ENCODE data around the gene FAM3D. TPM values are rescaled to one million over a fixed set of nuclear protein-coding genes. Genes with fewer than 3 reads are reported as not detected.

The FAM3D gene
- total RNA-seq, 1 experiment from 2014 or later = not detected

DNA sequence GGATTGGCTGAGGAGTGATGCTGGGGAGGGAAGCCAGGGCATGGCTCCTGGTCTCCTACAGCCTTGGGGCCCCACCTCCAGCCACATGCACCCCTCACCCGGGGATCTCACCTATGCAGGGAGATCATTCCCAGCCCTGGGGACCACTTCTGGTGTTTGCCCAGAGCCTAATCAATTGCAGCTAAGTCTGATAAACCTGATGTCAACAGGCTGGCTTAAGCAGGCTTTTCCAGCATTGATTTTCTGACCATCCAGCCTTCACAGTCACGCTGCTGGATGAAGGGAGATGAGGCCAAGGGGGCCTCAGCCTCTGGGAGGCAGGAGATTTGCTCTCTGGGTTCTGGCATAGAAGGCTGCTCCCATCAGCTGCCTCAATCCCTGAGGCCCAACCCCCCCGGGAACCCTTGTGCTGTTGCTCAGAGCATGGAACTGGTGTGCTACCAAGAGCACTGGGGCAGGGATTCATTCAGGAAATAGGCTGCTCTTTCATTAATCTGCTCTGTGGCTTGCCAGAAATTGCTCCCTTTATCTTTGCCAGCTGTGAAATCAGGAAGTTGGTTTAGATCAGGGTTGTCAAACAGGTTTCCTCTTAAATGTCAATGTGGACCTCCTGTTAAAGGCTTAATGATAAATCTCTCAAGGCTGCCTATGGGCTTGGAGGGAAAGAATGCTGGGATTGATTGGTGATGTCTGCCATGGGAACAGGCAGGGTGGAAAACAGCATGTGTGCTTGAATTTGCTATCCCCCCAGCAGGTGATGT lies 19.0 kb downstream of the FAM3D start:
- H3K9me3 ChIP-seq (ENCODE audit: control insufficient read depth, insufficient read depth, low read depth, low read length) = no peaks in the 10 kb centered on the region
- H3K27me3 ChIP-seq (ENCODE audit: control insufficient read depth, insufficient read depth, low read length) = no peaks in the 10 kb centered on the region
- in situ Hi-C loops (cut with HindIII; ENCODE audit: low pct_unique_long_range_greater_than_20kb, low sequenced_read_pairs) (no loop called here), intact Hi-C loops (cut with micrococcal nuclease; ENCODE audit: unreplicated experiment) (no loop called here)
- TF ChIP-seq SIN3A (IDR thresholded peaks at IDR 0.05; ENCODE audit: borderline replicate concordance, insufficient read depth, low read depth, low read length) (no peak), POLR2AphosphoS5 (IDR thresholded peaks at IDR 0.05; ENCODE audit: low read depth, low read length) (no peak), TCF7L2 (IDR thresholded peaks at IDR 0.05; ENCODE audit: low read depth, low read length) (no peak)
- TF ChIP-seq, protein P1, sequence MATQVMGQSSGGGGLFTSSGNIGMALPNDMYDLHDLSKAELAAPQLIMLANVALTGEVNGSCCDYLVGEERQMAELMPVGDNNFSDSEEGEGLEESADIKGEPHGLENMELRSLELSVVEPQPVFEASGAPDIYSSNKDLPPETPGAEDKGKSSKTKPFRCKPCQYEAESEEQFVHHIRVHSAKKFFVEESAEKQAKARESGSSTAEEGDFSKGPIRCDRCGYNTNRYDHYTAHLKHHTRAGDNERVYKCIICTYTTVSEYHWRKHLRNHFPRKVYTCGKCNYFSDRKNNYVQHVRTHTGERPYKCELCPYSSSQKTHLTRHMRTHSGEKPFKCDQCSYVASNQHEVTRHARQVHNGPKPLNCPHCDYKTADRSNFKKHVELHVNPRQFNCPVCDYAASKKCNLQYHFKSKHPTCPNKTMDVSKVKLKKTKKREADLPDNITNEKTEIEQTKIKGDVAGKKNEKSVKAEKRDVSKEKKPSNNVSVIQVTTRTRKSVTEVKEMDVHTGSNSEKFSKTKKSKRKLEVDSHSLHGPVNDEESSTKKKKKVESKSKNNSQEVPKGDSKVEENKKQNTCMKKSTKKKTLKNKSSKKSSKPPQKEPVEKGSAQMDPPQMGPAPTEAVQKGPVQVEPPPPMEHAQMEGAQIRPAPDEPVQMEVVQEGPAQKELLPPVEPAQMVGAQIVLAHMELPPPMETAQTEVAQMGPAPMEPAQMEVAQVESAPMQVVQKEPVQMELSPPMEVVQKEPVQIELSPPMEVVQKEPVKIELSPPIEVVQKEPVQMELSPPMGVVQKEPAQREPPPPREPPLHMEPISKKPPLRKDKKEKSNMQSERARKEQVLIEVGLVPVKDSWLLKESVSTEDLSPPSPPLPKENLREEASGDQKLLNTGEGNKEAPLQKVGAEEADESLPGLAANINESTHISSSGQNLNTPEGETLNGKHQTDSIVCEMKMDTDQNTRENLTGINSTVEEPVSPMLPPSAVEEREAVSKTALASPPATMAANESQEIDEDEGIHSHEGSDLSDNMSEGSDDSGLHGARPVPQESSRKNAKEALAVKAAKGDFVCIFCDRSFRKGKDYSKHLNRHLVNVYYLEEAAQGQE (IDR thresholded peaks at IDR 0.05; ENCODE audit: insufficient read depth in 1 of 2, low read depth in 2 of 2, low read length in 1 of 2) = no peak
- TF ChIP-seq, protein P2, sequence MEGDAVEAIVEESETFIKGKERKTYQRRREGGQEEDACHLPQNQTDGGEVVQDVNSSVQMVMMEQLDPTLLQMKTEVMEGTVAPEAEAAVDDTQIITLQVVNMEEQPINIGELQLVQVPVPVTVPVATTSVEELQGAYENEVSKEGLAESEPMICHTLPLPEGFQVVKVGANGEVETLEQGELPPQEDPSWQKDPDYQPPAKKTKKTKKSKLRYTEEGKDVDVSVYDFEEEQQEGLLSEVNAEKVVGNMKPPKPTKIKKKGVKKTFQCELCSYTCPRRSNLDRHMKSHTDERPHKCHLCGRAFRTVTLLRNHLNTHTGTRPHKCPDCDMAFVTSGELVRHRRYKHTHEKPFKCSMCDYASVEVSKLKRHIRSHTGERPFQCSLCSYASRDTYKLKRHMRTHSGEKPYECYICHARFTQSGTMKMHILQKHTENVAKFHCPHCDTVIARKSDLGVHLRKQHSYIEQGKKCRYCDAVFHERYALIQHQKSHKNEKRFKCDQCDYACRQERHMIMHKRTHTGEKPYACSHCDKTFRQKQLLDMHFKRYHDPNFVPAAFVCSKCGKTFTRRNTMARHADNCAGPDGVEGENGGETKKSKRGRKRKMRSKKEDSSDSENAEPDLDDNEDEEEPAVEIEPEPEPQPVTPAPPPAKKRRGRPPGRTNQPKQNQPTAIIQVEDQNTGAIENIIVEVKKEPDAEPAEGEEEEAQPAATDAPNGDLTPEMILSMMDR (IDR thresholded peaks at IDR 0.05) = no peak
- CTCF ChIA-PET = no interaction called here
- BruUV-seq (replicated peaks) = no TSS peak
- H3K36me3 ChIP-seq (ENCODE audit: control insufficient read depth, insufficient read depth, low read length) = no peaks in the 10 kb centered on the region
- DNase-seq (ENCODE audit: low read depth, low spot score) (no peak), ATAC-seq (no peak)
- no peak overlapping the region for H3K4me3 ChIP-seq (ENCODE audit: low read depth in 2 of 2, low read length in 2 of 2)
- POLR2A ChIA-PET = no interaction called here
- H3K27ac ChIP-seq (ENCODE audit: low read length) = no peak overlapping the region
- no peaks in the 10 kb centered on the region for H3K4me1 ChIP-seq (ENCODE audit: control insufficient read depth, insufficient read depth, low read length)

DNA sequence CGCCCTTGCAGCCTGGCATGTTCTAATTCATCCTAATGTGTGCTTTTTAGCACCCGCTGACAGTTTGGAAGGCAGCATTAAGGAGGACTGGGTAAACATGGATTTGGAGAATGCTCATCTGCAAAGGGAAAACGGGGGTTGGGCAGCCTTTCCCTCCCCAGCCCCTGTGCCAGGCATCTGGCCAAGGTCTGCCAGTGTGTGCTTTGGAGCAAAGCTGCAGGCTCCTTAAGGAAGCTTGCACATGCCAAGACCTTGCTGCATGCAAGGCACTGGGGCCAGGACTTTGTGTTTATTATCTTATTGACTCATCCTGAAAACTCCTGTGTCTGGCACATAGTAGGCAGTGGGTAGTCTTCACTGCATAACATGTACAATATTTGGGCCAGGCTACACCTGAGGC lies 20.1 kb downstream of the FAM3D start:
- no peak for ATAC-seq
- Histone ChIP-seq H3K36me3 (ENCODE audit: control insufficient read depth, insufficient read depth, low read length) (no peaks in the 10 kb centered on the region), H3K27ac (ENCODE audit: low read length) (no peak overlapping the region), H3K4me1 (ENCODE audit: control insufficient read depth, insufficient read depth, low read length) (no peaks in the 10 kb centered on the region), H3K9me3 (ENCODE audit: control insufficient read depth, insufficient read depth, low read depth, low read length) (no peaks in the 10 kb centered on the region), H3K4me3 (ENCODE audit: low read depth in 2 of 2, low read length in 2 of 2) (no peak overlapping the region), H3K27me3 (ENCODE audit: control insufficient read depth, insufficient read depth, low read length) (no peaks in the 10 kb centered on the region)
- in situ Hi-C loops (cut with HindIII; ENCODE audit: low pct_unique_long_range_greater_than_20kb, low sequenced_read_pairs) = no loop called here
- BruUV-seq (replicated peaks) = no TSS peak
- intact Hi-C loops (cut with micrococcal nuclease; ENCODE audit: unreplicated experiment) = no loop called here
- TF ChIP-seq, protein P1 (IDR thresholded peaks at IDR 0.05; ENCODE audit: insufficient read depth in 1 of 2, low read depth in 2 of 2, low read length in 1 of 2) = no peak
- TF ChIP-seq TCF7L2 (IDR thresholded peaks at IDR 0.05; ENCODE audit: low read depth, low read length) = no peak
- no peak for TF ChIP-seq POLR2AphosphoS5 (IDR thresholded peaks at IDR 0.05; ENCODE audit: low read depth, low read length)
- TF ChIP-seq SIN3A (IDR thresholded peaks at IDR 0.05; ENCODE audit: borderline replicate concordance, insufficient read depth, low read depth, low read length) = no peak
- TF ChIP-seq, protein P2 (IDR thresholded peaks at IDR 0.05) = no peak
- POLR2A ChIA-PET = no interaction called here
- CTCF ChIA-PET = no interaction called here
- DNase-seq (ENCODE audit: low read depth, low spot score) = no peak

Measured in Panc1 (cell line).